Activated naive CD4-positive, alpha-beta T cell treated with anti-CD3 and anti-CD28 coated beads, Interleukin-2, amount 10 ng/mL, durations not matched to agents 7 days and 5 days (primary cell): ENCODE results near the gene HSBP1.

Experiments
- CTCF ChIA-PET: fragments of 350-600 bp; sonication (Branson Sonifier 250); formaldehyde crosslinking; loops from one replicate; lab custom pipeline; 2021; ENCODE audit warnings: antibody characterized with exemption; lab: Charles Lee
- DNase-seq: peaks from one replicate; pipeline ENCODE4 v3.0.0-alpha.2; 2020
- H3K27ac Mint-ChIP-seq: one replicate; pipeline ENCODE4 v1.8.0; 2021; ENCODE audit warnings: mild to moderate bottlenecking, moderate library complexity, mixed read lengths
- H3K27me3 Mint-ChIP-seq: one replicate; pipeline ENCODE4 v1.8.0; 2021; ENCODE audit warnings: mild to moderate bottlenecking, mixed read lengths
- H3K36me3 Mint-ChIP-seq: one replicate; pipeline ENCODE4 v1.8.0; 2021; ENCODE audit warnings: mixed read lengths
- H3K4me1 Mint-ChIP-seq: one replicate; pipeline ENCODE4 v1.8.0; 2021; ENCODE audit warnings: mixed read lengths
- H3K4me3 Mint-ChIP-seq: one replicate; pipeline ENCODE4 v1.8.0; 2021; ENCODE audit warnings: mild to moderate bottlenecking, moderate library complexity, mixed read lengths
- H3K9me3 Mint-ChIP-seq: one replicate; pipeline ENCODE4 v1.8.0; 2021; ENCODE audit warnings: mixed read lengths

Gene HSBP1

DNA sequence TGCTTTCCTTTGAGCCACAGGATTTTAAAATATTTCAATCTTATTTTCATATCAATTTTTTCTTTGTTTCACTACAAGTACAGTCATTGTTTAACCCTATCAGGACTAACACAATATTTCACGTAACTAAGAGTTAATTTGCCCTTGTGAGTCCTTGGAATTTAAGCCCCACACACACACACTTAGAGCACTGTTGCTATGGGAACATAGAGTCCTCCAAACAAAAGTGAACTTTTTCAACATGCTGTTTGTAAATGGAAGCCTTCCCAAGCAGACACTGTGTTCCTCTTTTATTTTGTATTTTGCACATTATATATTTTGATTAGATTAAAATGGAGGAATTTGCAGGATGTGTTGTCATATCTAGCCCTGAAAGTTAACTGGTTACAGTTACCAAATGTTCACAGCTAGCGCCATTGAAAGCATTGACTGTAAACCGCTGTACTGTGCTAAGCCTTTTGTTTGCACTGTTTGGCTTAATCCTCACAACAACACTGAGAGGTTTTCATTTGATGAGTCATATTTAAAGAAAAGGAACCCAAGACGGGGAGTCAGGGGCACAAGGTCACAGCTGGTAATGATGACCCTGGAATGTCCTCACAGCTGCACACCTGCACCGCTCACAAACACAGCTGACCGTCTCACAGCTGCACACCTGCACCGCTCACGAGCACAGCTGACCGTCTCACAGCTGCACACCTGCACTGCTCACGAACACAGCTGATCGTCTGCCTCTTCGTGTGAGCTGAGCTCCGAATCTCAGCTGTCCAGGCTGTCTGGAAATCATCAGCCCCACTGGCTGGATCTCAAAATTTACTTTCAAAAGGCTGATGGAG lies 6.3 kb downstream of the HSBP1 start:
- Mint-ChIP-seq H3K4me3 (no peak overlapping the region), H3K9me3 (no peaks in the 10 kb centered on the region), H3K27me3 (no peaks in the 10 kb centered on the region), H3K4me1 (peaks cover 17% of the 10 kb centered on the region), H3K27ac (no peak overlapping the region), H3K36me3 (peaks cover 21% of the 10 kb centered on the region)
- CTCF ChIA-PET = interaction anchor here (0.9 to 1.9 kb wide), 2 partner anchors 10 to 13 kb away, joined by 3 to 4 read pairs; no protein-coding TSS in a partner anchor
- no peak for DNase-seq

DNA sequence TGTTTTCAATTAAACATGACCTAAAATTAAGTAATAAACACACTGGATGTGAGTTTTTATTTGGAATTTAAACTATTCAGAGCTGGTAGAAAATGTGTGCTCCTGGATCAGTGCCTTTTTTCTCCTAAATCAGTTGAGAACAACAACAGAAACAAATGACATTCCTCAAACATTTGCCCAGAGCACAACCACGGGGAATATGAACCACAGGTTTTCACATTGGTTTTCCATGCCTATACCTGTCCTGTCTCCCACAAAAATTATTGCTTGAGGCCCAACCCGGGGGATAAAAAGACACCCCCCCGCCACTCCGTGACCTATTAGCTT lies 6.8 kb downstream of the HSBP1 start:
- Mint-ChIP-seq H3K4me3 (no peak overlapping the region), H3K36me3 (peaks cover 19% of the 10 kb centered on the region), H3K9me3 (no peaks in the 10 kb centered on the region), H3K27me3 (no peaks in the 10 kb centered on the region), H3K27ac (no peak overlapping the region), H3K4me1 (peaks cover 14% of the 10 kb centered on the region)
- DNase-seq = no peak
- CTCF ChIA-PET = interaction anchor here (0.9 to 1.9 kb wide), 2 partner anchors 10 to 12 kb away, joined by 3 to 4 read pairs; no protein-coding TSS in a partner anchor

DNA sequence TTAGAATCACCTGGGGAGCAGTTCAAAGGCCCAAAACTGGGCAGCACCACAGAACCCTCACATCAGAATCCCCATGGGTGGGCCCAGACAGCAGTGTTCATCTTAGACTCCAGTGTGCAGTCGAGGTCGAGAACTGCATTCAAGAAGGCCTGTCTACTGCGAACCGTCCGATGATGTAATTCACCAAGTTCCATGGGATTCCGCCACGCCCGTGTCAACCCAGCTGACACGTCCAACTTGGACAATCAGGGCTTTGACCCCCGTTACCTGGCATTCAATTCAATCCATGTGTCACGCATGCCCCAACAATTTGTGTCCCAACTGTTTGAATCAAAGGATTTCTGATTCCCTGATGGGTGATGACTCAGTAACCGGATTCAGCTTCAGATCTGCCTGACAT lies 9.2 kb downstream of the HSBP1 start:
- Mint-ChIP-seq H3K4me3 (no peak overlapping the region), H3K27ac (no peak overlapping the region), H3K36me3 (peaks cover 6% of the 10 kb centered on the region), H3K4me1 (peaks cover 5% of the 10 kb centered on the region), H3K9me3 (no peaks in the 10 kb centered on the region), H3K27me3 (peaks cover 1% of the 10 kb centered on the region)
- CTCF ChIA-PET = no interaction called here
- DNase-seq = no peak

DNA sequence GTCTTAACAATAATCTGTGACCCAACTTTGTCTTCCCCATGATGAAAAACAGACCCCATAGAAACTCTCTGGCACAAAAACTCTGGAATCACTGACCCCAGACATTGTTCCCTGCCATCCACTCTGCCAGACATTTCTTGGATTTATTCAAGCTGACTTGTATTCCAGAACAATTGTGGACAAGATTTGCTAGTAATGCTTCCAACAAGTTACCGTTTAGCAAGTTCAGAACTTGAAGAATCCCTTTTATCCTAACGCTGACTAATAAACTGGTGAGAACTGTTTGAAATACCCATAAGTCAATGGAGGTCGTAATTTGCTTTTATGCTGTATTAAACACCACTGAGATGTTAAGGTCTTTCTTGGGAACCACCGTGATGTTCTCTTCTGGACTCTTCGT lies 10.5 kb downstream of the HSBP1 start:
- no peak for DNase-seq
- H3K4me3 Mint-ChIP-seq = no peak overlapping the region
- CTCF ChIA-PET = no interaction called here
- H3K27ac Mint-ChIP-seq = no peak overlapping the region
- H3K9me3 Mint-ChIP-seq = no peaks in the 10 kb centered on the region
- no peaks in the 10 kb centered on the region for H3K36me3 Mint-ChIP-seq
- H3K4me1 Mint-ChIP-seq = no peaks in the 10 kb centered on the region
- peaks cover 7% of the 10 kb centered on the region for H3K27me3 Mint-ChIP-seq

DNA sequence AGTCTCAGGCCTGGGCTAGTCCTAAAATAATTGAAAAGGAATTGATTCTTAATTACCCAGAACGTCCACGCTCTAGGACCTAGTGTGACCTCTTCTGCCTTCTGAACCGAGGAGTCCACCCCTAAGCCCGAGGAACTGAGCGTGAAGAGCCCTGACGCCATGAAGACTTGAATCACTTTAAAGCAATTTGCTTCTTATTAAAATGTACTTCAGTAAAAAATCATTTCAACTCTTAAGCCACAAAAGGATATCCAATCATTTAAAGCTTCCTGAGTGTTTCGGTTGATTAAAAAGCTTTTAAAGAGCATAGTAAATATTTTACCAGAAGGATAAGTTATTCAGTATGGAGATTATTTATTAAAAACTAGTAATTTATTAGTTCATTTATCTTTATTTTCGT lies 11.6 kb downstream of the HSBP1 start:
- no peak for DNase-seq
- no peak overlapping the region for H3K27ac Mint-ChIP-seq
- no peak overlapping the region for H3K4me3 Mint-ChIP-seq
- no peaks in the 10 kb centered on the region for H3K4me1 Mint-ChIP-seq
- no peaks in the 10 kb centered on the region for H3K9me3 Mint-ChIP-seq
- CTCF ChIA-PET = no interaction called here
- H3K36me3 Mint-ChIP-seq = no peaks in the 10 kb centered on the region
- peaks cover 9% of the 10 kb centered on the region for H3K27me3 Mint-ChIP-seq

DNA sequence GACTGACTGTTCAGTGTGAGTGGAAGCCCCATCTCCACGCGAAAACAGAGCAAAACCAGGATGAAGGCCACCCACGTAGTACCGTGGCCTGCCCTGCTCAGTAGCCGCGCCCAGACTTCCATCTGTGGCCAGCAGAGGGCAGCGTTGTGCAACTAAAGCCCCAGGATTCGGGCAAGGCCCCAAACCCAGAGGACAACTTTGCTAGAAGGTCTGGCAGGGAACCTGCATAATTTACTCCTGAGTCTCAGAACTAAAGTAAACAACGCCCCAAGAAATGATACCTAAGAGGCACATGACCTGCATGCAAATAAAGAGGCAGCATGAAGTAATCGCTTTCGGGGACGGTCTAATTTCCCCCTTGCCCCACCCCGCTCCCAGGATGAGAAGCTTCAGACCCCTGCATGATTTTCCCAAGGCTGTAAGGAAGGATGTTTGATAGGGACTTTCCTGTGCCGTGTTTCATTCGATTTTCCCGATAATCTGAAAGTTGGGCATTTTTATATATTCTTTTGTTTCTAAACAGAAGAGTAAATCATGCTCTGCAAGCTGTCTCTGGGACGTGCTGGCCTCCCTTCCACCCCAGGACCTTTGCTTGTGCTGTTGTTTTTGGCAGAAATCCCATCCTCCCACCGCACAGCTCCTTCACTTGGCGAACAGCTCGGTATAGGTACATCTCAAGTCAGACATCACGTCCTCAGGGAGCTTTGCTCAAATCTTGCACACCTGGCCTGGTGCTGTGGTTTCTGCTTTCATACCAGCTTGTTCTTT lies 18.6 kb downstream of the HSBP1 start:
- H3K36me3 Mint-ChIP-seq = no peaks in the 10 kb centered on the region
- no peak overlapping the region for H3K27ac Mint-ChIP-seq
- peaks cover 5% of the 10 kb centered on the region for H3K4me1 Mint-ChIP-seq
- H3K4me3 Mint-ChIP-seq = no peak overlapping the region
- no peaks in the 10 kb centered on the region for H3K9me3 Mint-ChIP-seq
- peaks cover 25% of the 10 kb centered on the region for H3K27me3 Mint-ChIP-seq
- CTCF ChIA-PET = interaction anchor here (0.7 to 2.1 kb wide), 15 partner anchors 9 to 262 kb away, joined by 3 to 13 read pairs (median 5); partner anchors contain the start of genes HSBP1, MLYCD and OSGIN1
- peak; percentile 86 for DNase-seq

DNA sequence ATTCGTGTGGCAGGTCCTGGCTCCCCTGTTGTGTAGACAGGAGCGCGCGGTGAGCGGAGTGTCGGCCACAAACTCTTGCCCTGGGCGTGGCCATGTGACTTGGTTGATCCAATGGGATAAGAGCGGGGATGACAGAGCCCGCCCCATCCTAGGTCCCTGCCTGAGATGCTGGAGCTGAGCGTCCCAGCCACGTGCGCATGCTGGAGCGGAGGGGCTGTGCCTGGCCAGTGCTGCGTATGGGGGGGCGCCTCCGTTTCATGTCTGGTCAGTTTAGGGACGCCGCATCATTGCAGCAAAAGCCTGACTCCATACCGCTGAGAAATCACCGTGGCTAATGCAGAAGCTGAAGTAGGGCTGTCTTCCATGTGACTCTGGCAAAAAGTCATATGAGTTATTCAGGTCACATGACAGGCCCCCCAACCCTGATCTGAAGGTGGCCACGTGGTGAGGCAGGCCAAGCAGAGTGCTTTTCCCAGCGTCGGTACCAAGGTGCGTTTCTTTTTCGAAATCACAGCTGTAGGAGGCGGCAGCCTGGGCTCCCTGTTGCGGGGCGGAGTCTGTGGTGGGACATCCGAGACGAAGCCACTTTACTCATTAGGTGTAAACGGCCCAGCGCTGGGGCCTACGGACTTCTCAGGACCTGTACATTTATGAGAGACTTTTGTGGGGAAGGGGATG lies 22.5 kb downstream of the HSBP1 start:
- Mint-ChIP-seq H3K4me1 (peaks cover 11% of the 10 kb centered on the region), H3K27ac (no peak overlapping the region), H3K9me3 (no peaks in the 10 kb centered on the region), H3K4me3 (no peak overlapping the region), H3K36me3 (no peaks in the 10 kb centered on the region), H3K27me3 (peaks cover 22% of the 10 kb centered on the region)
- CTCF ChIA-PET = no interaction called here
- no peak for DNase-seq

DNA sequence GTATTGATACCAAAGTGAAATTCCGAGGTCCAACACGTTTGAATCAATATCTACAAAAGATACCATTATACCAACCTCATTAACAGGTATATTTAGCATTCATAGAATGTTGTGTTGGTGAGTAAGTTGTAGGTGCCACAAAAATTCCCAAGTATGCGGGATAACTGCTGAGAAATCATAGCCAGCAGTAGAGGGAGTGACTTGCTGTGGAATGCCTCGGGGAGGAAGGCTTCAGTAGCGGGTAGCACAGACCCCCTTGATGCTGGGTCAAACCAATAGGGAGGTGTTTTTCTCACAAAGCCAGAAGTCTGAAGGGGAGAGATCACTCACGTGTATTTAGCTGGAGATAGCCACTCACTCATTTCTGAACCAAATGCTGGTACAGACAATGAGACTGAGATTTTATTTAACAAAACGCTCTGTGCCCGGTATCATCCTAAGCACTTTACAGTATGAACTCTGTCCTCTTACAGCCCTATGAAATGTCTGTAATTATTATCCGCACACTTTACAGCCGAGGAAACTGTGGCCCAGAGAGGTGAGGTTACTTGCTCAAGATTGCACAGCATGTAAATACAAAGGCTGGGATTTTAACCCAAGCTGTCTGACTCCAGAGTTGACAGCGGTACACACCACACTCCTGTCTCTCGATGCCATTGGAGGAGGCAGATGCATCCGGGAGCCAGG lies 23.1 kb downstream of the HSBP1 start:
- Mint-ChIP-seq H3K4me3 (no peak overlapping the region), H3K4me1 (peaks cover 17% of the 10 kb centered on the region), H3K27ac (no peak overlapping the region), H3K9me3 (no peaks in the 10 kb centered on the region), H3K36me3 (no peaks in the 10 kb centered on the region), H3K27me3 (peaks cover 25% of the 10 kb centered on the region)
- CTCF ChIA-PET = no interaction called here
- no peak for DNase-seq

DNA sequence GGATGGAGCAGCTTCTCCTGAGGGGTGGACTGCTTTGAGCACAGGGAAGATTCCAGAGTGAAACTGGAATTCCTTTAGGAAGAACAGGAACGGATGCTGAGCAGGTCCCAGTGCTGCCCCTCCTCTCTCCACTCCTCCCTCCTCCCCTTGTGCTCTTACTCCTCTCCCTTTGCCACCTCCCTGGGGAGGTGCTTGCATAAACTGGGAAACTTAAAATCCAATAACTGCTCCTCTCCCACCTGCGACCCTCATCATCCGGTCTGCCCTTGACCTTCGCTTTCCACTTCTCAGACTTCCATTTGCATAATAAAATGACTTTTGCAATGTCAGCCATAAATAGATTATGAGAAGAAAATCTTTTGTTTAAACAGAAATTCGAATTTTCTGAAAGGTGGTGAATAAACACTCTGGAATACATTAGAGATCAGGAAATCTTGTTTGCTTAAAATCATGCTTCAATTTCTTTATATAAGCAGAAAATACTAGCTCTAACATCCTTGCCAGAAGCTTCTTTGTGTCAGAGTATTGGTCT lies 23.7 kb downstream of the HSBP1 start:
- CTCF ChIA-PET = no interaction called here
- no peaks in the 10 kb centered on the region for H3K36me3 Mint-ChIP-seq
- peaks cover 25% of the 10 kb centered on the region for H3K27me3 Mint-ChIP-seq
- H3K9me3 Mint-ChIP-seq = no peaks in the 10 kb centered on the region
- H3K27ac Mint-ChIP-seq = no peak overlapping the region
- peaks cover 19% of the 10 kb centered on the region for H3K4me1 Mint-ChIP-seq
- DNase-seq = no peak
- H3K4me3 Mint-ChIP-seq = no peak overlapping the region

- DNase-seq = no peak
- Mint-ChIP-seq H3K36me3 (no peaks in the 10 kb centered on the region), H3K4me1 (peaks cover 20% of the 10 kb centered on the region), H3K9me3 (no peaks in the 10 kb centered on the region), H3K4me3 (no peak overlapping the region), H3K27me3 (peaks cover 49% of the 10 kb centered on the region), H3K27ac (no peak overlapping the region)
- CTCF ChIA-PET = no interaction called here
These were observed 26.1 kb downstream of the HSBP1 start for GRCh38 chr16:83833921-83834320.

DNA sequence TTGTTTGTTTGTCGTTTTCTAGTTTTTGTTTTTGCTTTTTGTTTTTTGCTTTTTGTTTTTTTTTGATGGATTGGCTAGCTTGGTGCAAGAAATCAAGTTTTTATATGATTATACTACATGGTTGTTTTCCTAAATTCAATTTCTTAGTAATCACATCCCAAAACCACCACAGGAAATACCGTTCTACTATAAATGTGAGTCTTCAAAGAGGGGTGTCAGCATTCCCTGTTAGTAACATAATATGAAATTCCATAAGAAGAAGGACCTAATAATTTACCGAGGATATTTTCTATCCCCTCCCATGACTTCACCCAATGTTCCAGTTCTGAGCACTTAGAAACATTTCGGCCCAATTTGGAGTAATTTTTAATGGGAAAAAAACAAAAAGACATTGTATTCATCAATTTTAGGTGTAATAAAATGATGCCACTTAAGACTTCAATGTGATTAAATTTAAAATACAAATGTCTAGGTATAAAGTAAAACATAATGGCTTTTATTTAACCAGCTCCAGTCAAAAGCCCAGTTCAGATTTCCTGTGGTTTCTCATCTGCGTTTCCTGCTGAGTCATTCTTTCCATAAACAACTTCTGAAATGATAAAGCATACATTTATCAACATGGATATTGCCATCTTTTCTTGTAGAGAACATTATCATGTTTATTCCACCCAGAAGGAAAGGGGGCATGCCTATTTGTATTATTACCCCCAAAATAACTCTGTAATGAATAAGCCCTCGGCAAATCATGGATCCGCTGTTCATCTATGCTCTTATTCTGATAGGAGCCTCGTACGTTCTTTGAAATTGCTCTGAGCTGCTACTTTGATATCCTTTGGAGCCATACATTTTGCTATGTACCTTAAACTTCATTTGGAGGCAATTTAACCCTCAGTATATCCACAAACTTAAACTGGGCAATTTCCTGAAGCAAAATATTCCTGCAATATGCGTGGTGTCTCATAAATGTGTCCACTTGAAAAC lies 28.1 kb downstream of the HSBP1 start:
- no peaks in the 10 kb centered on the region for H3K36me3 Mint-ChIP-seq
- H3K27me3 Mint-ChIP-seq = peaks cover 46% of the 10 kb centered on the region
- H3K4me1 Mint-ChIP-seq = peaks cover 20% of the 10 kb centered on the region
- H3K9me3 Mint-ChIP-seq = no peaks in the 10 kb centered on the region
- H3K27ac Mint-ChIP-seq = no peak overlapping the region
- no peak for DNase-seq
- CTCF ChIA-PET = interaction anchor here (0.7 to 1.8 kb wide), 3 partner anchors 9 to 89 kb away, joined by 3 to 6 read pairs (median 4); no protein-coding TSS in a partner anchor
- no peak overlapping the region for H3K4me3 Mint-ChIP-seq

- CTCF ChIA-PET = interaction anchor here (1.4 kb wide), 1 partner anchor 12 kb away, joined by 3 read pairs; no protein-coding TSS in a partner anchor
These were observed 29.8 kb downstream of the HSBP1 start for GRCh38 chr16:83837566-83837965.

GRCh38 chr16:83838151-83838550 lies 30.4 kb downstream of the HSBP1 start:
- Mint-ChIP-seq H3K27me3 (peaks cover 48% of the 10 kb centered on the region), H3K4me1 (peaks cover 20% of the 10 kb centered on the region), H3K9me3 (no peaks in the 10 kb centered on the region), H3K27ac (no peak overlapping the region), H3K4me3 (no peak overlapping the region), H3K36me3 (no peaks in the 10 kb centered on the region)
- DNase-seq = no peak
- CTCF ChIA-PET = interaction anchor here (1.4 kb wide), 1 partner anchor 13 kb away, joined by 3 read pairs; no protein-coding TSS in a partner anchor

More at GRCh38 chr16:83837566-83837965, 29.8 kb downstream of the HSBP1 start:
- peaks cover 20% of the 10 kb centered on the region for H3K4me1 Mint-ChIP-seq
- peaks cover 46% of the 10 kb centered on the region for H3K27me3 Mint-ChIP-seq
- no peaks in the 10 kb centered on the region for H3K36me3 Mint-ChIP-seq
- H3K9me3 Mint-ChIP-seq = no peaks in the 10 kb centered on the region
- H3K27ac Mint-ChIP-seq = no peak overlapping the region
- DNase-seq = no peak
- H3K4me3 Mint-ChIP-seq = no peak overlapping the region
